ENCODE data around the gene SLC15A5. TPM values are rescaled to one million over a fixed set of nuclear protein-coding genes. Genes with fewer than 3 reads are reported as not detected.

Gene SLC15A5
- total RNA-seq, 1 experiment from 2014 or later: not detected

DNA sequence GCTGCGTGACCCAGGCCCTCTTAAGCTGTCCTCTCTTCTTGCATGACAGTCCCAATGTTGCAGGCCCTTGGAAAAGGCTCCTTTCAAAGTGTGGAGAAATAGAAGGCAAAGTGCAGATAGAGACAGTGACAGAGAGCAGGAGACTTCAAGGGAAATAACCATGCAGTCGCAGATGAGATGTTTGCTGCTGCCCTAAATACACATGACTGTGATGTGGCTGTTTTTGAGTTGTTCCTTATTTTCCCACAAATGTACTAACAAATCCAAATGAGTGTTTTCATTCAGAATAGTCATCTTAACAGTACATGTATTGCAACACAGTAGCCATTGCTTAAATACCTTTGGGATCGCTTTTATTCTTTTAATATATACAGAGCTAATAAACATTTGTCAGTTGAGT, 101.6 kb downstream of the SLC15A5 start:
- DNase-seq (ENCODE audit: low read depth): no peak

DNA sequence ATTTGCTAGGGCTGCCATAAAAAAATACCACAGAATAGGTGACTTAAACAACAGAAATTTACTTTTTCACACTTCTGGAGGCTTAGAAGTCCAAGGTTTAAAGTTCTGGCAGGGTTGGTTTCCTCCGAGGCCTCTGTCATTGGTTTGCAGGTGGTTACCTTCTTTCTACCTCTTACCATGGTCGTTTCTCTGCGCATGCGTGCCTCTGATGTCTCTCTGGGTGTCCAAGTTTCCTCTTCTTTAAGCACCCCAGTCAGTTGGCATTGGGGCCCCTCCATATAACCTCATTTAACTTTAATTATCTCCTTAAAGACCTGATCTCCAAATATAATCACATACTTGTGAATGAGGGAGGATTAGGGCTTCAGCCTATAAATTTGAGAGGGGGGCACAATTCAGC, 103.2 kb downstream of the SLC15A5 start:
- DNase-seq (ENCODE audit: low read depth): no peak

DNA sequence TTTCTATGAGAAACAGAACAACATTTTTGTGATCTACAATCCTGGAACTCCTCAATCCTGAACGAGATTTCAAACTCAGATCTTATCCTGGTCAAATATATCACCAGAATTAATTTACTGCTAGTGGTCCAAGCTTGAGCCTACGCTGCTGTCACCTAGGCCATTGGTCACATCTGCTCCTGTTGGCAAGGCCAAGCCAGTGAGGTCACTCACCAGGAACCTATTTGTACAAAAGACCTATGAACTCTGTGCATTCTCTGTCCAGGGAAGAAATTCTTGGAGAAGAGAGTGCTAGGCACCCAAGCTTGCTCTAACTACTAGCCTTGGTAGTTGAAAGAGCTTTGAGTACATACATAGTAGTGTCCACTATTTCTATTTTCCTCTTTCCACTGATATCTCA, 106.1 kb downstream of the SLC15A5 start:
- DNase-seq (ENCODE audit: low read depth): no peak

DNA sequence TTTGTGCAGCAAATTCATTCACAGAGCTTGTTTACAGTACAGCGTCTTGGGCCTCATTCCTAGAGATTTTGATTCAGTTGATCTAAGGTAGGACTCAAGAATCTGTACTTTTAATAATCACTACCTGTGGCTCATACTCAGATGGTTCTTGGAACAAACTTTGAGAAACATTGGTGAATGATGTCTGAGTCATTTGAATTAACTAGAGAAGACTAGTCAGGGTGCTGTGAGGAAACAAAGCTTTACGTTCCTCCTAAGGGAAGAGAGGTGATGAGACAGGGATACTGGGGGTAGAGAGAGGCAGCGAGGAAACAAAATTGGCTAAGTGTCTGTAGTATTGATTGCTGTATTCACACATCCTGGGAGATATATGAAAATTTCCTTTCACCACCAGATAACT, 109.4 kb downstream of the SLC15A5 start:
- DNase-seq (ENCODE audit: low read depth): no peak

DNA sequence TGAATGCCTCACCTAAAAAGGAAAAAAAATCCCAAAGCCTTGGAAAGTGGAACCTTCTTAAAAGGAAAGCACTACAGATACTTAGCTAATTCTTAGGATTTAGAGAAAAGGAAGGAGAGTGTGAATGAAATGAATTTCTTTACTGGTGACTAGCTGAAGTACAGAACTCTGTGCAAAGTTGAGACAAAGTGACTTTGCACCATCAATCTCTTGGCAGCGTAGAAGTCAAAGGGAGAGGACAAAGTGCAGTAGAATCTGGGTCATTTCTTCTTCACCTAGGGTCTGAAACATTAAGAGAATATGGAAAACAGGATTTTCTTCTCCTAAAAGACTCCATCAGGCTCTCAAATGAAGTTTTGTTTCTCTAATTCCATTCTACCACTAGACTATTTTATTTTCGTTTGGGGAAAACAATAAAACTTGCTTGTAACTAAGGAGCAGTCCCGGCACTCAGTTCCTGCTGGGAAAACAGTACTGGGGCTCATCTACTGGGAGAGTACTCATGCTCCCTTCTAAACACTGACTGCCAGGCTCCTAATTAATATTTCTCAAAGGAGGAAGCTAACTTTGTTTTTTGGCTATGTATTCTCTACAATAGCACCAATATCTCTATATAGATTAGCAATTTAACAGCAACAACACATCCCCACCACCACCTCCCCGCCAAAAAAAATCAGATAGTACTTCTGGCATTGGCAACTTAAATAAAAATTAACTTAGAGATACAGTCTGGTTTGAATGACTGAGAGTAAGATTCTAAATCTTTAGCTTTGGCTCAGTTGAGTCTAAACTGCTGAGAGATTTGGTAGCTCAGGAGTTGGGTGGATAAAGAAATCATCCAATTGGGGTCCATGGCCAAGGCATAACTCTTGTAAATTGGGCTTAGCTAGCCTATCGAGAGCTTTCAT, 110.7 kb downstream of the SLC15A5 start:
- no peak for DNase-seq (ENCODE audit: low read depth)

DNA sequence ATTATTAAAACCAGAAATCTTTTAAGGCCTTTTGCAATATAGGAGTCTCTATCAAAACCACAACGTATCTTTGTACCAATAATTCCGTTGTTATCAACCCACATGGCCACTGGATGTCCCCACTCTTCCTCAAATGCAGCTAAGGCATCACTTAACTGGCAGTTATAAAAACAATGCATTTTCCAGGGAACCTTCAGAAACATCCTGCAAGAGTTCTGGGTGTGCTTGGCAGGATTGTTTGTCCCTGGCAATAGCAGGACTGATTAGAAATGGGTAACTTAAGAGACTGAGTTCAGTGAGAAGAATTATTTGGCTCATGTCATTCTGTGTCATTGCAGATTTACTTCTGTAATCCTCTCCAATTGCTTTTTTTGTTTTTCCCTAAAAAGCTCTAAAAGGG, 112.0 kb downstream of the SLC15A5 start:
- peak; percentile 14 for DNase-seq (ENCODE audit: low read depth)

DNA sequence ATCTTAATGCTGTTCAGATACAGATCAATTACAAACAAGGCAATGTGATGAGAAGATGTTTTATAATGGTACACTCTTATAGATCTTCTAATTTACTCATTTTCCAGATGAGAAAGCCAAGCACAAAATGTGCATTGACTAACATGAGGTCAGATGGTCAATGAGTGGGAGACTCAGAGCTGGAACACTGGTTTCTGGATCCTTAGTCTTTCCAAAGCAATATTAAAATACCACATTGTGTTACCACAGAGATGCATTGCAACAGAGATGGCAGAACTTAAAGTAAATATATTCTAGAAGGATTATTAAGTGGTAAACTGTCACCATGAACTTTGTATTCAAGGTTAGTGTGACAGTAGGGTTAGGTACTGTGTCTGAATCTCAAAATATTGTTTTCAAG, 113.6 kb downstream of the SLC15A5 start:
- no peak for DNase-seq (ENCODE audit: low read depth)

DNA sequence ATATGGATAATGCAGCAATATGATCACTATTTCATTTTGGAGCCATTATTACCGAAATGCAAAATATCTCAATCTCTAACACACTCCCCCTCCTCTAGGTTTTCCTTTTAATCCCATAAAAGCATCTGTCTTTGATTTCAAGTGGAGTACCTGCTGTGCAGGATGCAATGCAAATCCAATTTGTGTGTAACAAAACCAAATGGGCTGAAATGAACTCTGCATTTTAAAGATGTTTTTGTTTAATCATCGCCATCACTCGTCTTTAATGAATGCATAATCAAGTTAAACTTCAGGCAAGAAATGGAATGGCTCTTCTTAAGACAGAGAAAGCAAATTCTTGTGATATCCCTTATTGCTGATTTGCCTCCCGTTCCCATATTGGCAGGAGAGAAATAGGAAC, 114.3 kb downstream of the SLC15A5 start:
- DNase-seq (ENCODE audit: low read depth): no peak

DNA sequence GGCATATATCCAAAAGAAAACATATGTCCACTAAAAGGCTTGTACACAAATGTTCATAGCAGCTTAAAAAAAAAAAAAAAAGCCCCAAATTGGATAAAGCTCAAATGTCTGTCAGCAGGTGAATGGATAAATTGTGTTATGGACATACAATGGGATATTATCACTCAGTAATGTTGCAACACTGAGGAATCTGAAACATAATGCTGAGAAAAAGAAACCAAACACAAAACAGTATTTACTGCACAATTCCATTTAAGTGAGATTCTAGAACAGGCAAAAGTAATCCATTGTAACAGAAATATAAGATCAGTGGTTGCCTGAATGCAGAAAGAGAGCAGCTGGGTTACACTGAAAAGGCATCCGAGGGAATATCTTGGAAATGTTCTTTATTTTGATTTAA, 117.9 kb downstream of the SLC15A5 start:
- DNase-seq (ENCODE audit: low read depth): no peak

DNA sequence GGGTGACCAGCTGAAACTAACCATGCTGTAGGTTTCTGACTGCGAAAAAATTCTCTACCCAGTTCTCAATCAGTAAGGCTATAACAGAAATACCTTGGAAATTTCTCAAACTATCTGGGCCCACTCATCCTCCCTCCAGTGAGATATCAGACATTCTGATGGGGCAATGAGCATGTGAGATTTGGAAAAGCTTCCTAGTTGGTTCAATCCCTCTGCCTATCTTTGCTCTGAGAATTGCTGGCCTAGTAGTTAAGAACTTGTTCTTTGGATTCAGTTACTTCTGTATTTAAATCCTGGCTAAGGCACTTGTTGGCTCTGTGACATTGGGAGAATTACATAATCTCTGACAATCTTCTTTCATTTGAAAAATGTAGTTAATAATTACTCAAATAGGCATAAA, 119.4 kb downstream of the SLC15A5 start:
- DNase-seq (ENCODE audit: low read depth): no peak

DNA sequence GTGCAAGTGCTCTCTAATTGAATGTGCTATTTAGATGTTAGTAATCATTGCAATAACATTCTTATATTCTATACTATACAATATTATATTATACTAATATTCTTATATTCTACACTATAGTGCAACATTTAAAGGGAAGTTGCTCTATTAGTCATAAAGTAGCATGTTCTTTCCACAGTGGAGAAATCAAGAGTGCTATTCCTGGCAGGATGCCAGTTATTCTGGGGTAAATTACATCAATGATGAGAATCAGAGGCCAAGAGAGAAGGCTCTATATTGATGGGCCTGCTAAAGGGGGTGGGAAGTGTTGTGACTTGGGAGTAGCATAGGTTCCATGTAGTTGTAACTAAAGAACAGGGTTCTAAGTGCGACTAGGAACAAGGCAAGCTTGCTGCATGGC, 121.5 kb downstream of the SLC15A5 start:
- no peak for DNase-seq (ENCODE audit: low read depth)

DNA sequence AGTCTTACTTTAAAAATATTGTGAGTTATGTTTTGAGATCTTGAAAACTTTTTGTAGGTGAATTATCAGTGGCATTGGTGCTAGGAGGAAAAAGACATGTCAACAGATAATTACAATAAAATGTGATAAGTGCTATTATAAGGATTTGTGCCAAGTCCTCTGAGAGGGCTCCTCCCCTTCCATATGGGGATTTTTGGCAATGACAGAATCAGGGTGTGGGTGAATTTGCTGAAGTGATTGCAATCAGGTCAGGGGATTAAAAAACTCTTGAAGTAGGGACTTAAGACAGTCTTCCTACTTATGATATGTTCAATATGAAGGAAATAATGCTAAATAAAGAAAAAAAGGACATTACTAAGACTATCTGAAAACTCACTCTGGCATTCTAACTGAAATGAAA, 122.5 kb downstream of the SLC15A5 start:
- DNase-seq (ENCODE audit: low read depth): no peak

DNA sequence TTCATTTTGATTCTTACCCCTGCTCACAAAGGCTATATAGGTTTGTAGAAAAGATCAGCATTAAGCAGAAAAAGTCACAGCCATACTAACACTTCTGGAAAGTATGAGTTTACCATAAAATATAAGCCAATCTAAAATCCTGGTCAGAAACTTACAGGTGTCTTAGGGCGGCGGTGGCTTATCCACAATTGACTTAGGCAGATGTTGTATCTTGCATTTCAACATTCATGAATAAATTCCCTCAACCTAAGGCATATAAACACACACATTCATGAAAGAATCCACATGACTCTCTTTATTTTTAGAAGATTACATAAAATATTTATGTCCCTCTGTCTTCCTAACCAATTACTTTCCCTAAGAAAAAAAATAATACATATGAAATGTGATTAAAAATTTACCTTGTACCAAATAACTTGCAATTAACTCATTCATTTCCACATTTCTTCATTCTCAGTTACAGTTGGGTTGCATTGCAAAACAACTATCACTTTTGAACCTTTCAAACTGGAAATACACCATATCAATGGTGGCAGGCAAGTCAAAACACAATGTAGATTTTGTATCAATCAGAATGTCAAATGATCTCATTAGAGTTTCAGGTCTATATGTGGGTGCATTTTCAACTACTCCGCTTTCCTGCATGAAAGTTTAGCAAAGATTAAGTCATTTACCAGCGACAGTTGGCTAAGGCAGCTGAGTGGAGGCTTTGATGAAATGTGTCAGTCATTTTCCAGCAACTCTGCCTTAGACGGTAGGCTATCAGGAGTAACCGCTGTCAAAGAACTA, 124.4 kb downstream of the SLC15A5 start:
- no peak for DNase-seq (ENCODE audit: low read depth)

DNA sequence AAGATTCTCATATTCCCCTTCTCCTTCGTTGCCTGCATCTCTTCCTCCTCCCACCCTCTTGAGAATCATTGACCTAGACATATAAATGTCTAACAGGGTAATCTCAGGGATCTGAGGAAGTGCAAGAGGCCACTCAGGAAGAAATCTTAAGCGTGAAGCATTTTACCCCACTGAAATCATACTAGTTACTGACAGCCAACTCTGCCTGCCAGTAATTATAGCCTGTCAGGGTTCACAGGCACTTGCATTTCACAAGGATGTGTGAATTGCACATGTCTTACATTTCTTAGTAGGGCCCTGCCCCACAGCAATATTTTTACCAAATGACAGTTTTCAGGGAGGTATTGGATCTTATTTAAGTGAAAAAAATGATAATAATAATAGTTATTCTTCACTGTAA, 127.2 kb downstream of the SLC15A5 start:
- no peak for DNase-seq (ENCODE audit: low read depth)

DNA sequence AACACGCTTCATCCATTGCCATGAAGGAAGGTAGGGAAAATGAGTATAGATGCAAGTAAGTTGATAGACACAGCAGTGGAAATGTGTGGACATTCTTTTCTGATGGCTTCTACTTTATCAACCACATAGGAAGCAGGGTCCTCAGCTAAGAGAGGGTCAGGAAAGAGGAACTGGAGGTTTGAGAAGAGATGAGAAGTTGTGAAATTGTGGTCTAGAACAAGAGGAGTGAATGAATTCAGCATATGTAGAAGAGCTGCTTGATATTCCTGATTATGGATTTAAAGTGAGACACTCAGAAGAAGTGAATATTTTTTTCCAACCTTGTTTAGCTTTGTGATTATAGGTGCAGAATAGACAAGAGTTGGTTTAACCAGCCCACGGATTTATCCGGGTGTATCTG, 128.5 kb downstream of the SLC15A5 start:
- no peak for DNase-seq (ENCODE audit: low read depth)

Other genes starting within 250 kb of the SLC15A5 start
- 62.5 and 75.6 TPM in 2 replicates for gene MGST1, start 70.0 kb upstream of the SLC15A5 start, total RNA-seq (2014; rRNA removed; shearing (Covaris generic))